ENCODE data around the gene ALDH5A1. TPM values are rescaled to one million over a fixed set of nuclear protein-coding genes. Genes with fewer than 3 reads are reported as not detected.

The ALDH5A1 gene
- total and polyA plus RNA-seq, 10 of the 15 experiments (the other 5 are each of a cell fraction or from before 2014, with no cell fraction given): 2.6 to 13.8 (median 9.3) TPM

DNA sequence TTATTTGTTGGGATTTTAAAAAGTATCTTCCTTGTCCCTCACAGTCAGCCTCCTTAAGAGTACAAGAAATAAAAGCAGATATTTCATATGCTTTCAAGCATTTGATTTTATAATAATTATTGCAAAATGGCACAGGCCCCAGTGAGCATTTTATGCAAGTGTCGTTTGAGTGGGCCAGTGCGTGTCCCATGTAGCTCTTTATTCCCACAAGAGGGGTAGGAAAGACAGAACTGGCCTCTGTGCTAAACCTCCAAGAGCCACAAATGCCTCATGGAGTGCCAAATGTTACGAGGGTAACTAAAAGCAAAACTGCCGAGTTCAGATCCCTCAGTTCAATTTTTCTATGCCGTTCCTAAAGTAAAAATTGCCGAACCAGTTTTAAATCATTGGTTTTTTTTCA, 18.1 kb upstream of the ALDH5A1 start:
- no peak overlapping the region for H3K4me3 ChIP-seq
- ChIA-PET RAD21 (ENCODE audit: unreplicated experiment) (no interaction called here), POLR2A (no interaction called here), CTCF (interaction anchor here (1.6 kb wide), 1 partner anchor 105 kb away, joined by 3 read pairs; no protein-coding TSS in a partner anchor), SMC1A (ENCODE audit: uncharacterized antibody, unreplicated experiment) (interaction anchor here (0.8 kb wide), 1 partner anchor 70 kb away, joined by 3 read pairs; no protein-coding TSS in a partner anchor)
- no peaks in the 10 kb centered on the region for H3K4me1 ChIP-seq (ENCODE audit: control insufficient read depth, insufficient read depth, low read length)
- no peaks in the 10 kb centered on the region for H3K27me3 ChIP-seq (replicated peaks in 1 of 2; ENCODE audit: control insufficient read depth in 2 of 2, insufficient read depth in 2 of 2, low read length in 1 of 2)
- H4K20me1 ChIP-seq (ENCODE audit: control insufficient read depth, insufficient read depth): no peaks in the 10 kb centered on the region
- in situ Hi-C loops (cut with MboI) (no loop called here), intact Hi-C loops (cut with micrococcal nuclease; ENCODE audit: unreplicated experiment) (no loop called here)
- no peaks in the 10 kb centered on the region for H3K36me3 ChIP-seq (ENCODE audit: control insufficient read depth in 2 of 2, insufficient read depth in 2 of 2, low read length in 1 of 2)
- ATAC-seq (no peak), DNase-seq (ENCODE audit: low read depth, low spot score) (no peak), FAIRE-seq (no peak)
- no TSS peak for BruUV-seq (replicated peaks)
- WGBS (ENCODE audit: insufficient coverage, insufficient replicate concordance, low lambda C conversion rate, missing lambda C conversion rate): 81% methylated on average over 6 of the region's 6 CpGs
- no peak overlapping the region for H3K4me2 ChIP-seq (ENCODE audit: control insufficient read depth, insufficient read depth)
- H3K79me2 ChIP-seq (ENCODE audit: control insufficient read depth, insufficient read depth, low read length): no peaks in the 10 kb centered on the region
- H3K9ac ChIP-seq (ENCODE audit: control insufficient read depth, insufficient read depth, low read length): no peak overlapping the region
- no peak overlapping the region for H3K27ac ChIP-seq (ENCODE audit: control insufficient read depth, insufficient read depth)
- H2AFZ ChIP-seq (ENCODE audit: control insufficient read depth, low read depth, low read length): no peak overlapping the region
- no peaks in the 10 kb centered on the region for H3K9me3 ChIP-seq (replicated peaks; ENCODE audit: control insufficient read depth, insufficient read depth, low read length)
- TF ChIP-seq, protein P1, sequence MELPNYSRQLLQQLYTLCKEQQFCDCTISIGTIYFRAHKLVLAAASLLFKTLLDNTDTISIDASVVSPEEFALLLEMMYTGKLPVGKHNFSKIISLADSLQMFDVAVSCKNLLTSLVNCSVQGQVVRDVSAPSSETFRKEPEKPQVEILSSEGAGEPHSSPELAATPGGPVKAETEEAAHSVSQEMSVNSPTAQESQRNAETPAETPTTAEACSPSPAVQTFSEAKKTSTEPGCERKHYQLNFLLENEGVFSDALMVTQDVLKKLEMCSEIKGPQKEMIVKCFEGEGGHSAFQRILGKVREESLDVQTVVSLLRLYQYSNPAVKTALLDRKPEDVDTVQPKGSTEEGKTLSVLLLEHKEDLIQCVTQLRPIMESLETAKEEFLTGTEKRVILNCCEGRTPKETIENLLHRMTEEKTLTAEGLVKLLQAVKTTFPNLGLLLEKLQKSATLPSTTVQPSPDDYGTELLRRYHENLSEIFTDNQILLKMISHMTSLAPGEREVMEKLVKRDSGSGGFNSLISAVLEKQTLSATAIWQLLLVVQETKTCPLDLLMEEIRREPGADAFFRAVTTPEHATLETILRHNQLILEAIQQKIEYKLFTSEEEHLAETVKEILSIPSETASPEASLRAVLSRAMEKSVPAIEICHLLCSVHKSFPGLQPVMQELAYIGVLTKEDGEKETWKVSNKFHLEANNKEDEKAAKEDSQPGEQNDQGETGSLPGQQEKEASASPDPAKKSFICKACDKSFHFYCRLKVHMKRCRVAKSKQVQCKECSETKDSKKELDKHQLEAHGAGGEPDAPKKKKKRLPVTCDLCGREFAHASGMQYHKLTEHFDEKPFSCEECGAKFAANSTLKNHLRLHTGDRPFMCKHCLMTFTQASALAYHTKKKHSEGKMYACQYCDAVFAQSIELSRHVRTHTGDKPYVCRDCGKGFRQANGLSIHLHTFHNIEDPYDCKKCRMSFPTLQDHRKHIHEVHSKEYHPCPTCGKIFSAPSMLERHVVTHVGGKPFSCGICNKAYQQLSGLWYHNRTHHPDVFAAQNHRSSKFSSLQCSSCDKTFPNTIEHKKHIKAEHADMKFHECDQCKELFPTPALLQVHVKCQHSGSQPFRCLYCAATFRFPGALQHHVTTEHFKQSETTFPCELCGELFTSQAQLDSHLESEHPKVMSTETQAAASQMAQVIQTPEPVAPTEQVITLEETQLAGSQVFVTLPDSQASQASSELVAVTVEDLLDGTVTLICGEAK (IDR thresholded peaks at IDR 0.05; ENCODE audit: borderline replicate concordance): no peak
- TF ChIP-seq, protein P2, sequence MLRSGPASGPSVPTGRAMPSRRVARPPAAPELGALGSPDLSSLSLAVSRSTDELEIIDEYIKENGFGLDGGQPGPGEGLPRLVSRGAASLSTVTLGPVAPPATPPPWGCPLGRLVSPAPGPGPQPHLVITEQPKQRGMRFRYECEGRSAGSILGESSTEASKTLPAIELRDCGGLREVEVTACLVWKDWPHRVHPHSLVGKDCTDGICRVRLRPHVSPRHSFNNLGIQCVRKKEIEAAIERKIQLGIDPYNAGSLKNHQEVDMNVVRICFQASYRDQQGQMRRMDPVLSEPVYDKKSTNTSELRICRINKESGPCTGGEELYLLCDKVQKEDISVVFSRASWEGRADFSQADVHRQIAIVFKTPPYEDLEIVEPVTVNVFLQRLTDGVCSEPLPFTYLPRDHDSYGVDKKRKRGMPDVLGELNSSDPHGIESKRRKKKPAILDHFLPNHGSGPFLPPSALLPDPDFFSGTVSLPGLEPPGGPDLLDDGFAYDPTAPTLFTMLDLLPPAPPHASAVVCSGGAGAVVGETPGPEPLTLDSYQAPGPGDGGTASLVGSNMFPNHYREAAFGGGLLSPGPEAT (IDR thresholded peaks at IDR 0.05; ENCODE audit: low read depth): no peak
- TF ChIP-seq SUPT20H (IDR thresholded peaks at IDR 0.05; ENCODE audit: borderline replicate concordance, control insufficient read depth, low read depth, low read length) (no peak), DPF2 (IDR thresholded peaks at IDR 0.05) (no peak), NRF1 (conservative IDR thresholded peaks at IDR 0.05; ENCODE audit: low read depth, low read length) (no peak), GABPA (IDR thresholded peaks at IDR 0.05; ENCODE audit: low read depth) (no peak), NFYA (IDR thresholded peaks at IDR 0.05; ENCODE audit: borderline replicate concordance, low read depth, low read length) (no peak), SREBF1 (IDR thresholded peaks at IDR 0.05; ENCODE audit: low read length) (no peak)
- TF ChIP-seq, protein P3, sequence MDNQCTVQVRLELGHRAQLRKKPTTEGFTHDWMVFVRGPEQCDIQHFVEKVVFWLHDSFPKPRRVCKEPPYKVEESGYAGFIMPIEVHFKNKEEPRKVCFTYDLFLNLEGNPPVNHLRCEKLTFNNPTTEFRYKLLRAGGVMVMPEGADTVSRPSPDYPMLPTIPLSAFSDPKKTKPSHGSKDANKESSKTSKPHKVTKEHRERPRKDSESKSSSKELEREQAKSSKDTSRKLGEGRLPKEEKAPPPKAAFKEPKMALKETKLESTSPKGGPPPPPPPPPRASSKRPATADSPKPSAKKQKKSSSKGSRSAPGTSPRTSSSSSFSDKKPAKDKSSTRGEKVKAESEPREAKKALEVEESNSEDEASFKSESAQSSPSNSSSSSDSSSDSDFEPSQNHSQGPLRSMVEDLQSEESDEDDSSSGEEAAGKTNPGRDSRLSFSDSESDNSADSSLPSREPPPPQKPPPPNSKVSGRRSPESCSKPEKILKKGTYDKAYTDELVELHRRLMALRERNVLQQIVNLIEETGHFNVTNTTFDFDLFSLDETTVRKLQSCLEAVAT (IDR thresholded peaks at IDR 0.05): no peak
- TF ChIP-seq, protein P4, sequence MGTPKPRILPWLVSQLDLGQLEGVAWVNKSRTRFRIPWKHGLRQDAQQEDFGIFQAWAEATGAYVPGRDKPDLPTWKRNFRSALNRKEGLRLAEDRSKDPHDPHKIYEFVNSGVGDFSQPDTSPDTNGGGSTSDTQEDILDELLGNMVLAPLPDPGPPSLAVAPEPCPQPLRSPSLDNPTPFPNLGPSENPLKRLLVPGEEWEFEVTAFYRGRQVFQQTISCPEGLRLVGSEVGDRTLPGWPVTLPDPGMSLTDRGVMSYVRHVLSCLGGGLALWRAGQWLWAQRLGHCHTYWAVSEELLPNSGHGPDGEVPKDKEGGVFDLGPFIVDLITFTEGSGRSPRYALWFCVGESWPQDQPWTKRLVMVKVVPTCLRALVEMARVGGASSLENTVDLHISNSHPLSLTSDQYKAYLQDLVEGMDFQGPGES (IDR thresholded peaks at IDR 0.05): no peak
- TF ChIP-seq, protein P5, sequence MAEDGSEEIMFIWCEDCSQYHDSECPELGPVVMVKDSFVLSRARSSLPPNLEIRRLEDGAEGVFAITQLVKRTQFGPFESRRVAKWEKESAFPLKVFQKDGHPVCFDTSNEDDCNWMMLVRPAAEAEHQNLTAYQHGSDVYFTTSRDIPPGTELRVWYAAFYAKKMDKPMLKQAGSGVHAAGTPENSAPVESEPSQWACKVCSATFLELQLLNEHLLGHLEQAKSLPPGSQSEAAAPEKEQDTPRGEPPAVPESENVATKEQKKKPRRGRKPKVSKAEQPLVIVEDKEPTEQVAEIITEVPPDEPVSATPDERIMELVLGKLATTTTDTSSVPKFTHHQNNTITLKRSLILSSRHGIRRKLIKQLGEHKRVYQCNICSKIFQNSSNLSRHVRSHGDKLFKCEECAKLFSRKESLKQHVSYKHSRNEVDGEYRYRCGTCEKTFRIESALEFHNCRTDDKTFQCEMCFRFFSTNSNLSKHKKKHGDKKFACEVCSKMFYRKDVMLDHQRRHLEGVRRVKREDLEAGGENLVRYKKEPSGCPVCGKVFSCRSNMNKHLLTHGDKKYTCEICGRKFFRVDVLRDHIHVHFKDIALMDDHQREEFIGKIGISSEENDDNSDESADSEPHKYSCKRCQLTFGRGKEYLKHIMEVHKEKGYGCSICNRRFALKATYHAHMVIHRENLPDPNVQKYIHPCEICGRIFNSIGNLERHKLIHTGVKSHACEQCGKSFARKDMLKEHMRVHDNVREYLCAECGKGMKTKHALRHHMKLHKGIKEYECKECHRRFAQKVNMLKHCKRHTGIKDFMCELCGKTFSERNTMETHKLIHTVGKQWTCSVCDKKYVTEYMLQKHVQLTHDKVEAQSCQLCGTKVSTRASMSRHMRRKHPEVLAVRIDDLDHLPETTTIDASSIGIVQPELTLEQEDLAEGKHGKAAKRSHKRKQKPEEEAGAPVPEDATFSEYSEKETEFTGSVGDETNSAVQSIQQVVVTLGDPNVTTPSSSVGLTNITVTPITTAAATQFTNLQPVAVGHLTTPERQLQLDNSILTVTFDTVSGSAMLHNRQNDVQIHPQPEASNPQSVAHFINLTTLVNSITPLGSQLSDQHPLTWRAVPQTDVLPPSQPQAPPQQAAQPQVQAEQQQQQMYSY (CRISPR knock-in tag; IDR thresholded peaks at IDR 0.05): no peak
